Neutrophil (primary cell): ENCODE measurements around the gene DNAJC17.
A peak's percentile ranks its signal among the peaks of the same experiment; 100 is the strongest.

Experiments used
- H3K27ac ChIP-seq: fragments of 200-600 bp; sonication (generic); 2 replicates; pipeline ENCODE4 v1.5.1; 2016; ENCODE audit warnings: mild to moderate bottlenecking, moderate library complexity
- H3K27me3 ChIP-seq: fragments of 200-600 bp; sonication (generic); 2 replicates; pipeline ENCODE4 v1.6.0; 2016; ENCODE audit warnings: mild to moderate bottlenecking
- H3K36me3 ChIP-seq: fragments of 200-600 bp; sonication (generic); 2 replicates; pipeline ENCODE4 v1.5.1; 2017
- H3K4me1 ChIP-seq, 2 experiments: fragments of 200-600 bp in 1 of 2; sonication (generic) in 1 of 2; 1 replicate in 1 of 2; 2 replicates in 1 of 2; pipeline versions ENCODE4 v1.5.1 to v1.6.1; 2013 to 2016; ENCODE audit warnings: low read depth in 1 of 2, low read length in 1 of 2, mild to moderate bottlenecking in 1 of 2, moderate library complexity in 1 of 2; ENCODE audit not compliant: control insufficient read depth in 1 of 2, insufficient read depth in 1 of 2
- H3K4me3 ChIP-seq, 2 experiments: fragments of 200-600 bp in 1 of 2; sonication (generic) in 1 of 2; 1 replicate in 1 of 2; 2 replicates in 1 of 2; pipeline ENCODE4 v1.5.1; 2013 to 2016; ENCODE audit warnings: low read depth in 1 of 2, low read length in 1 of 2, mild to moderate bottlenecking in 1 of 2, moderate library complexity in 1 of 2
- H3K9me3 ChIP-seq: fragments of 200-600 bp; sonication (generic); 2 replicates; pipeline ENCODE4 v1.5.1; 2016
- TF ChIP-seq, protein P1 (sequence below): fragments of 200-600 bp; sonication (generic); IDR thresholded peaks from 2 replicates; pipeline ENCODE4 v1.5.1; 2016; ENCODE audit warnings: antibody characterized with exemption

The DNAJC17 gene

DNA sequence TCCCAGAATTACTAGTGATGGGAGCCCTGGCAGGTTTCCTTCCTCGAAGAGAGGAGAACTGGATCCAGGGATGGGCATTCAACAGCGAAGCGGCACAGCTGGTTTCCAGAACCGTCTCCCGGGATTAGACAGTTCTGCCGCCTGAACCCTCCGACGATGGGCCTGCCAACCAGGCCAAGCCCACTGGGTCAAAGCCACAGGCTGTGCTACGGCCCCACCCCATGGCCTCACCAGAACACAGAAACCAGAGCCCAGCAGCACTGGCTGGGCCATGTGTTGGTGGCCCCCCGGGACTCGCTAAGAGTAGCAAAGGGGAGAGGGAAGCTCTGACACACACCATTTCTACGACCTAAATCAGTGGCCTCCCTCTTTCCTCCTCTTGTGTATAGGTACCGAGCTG lies 35.3 kb downstream of the DNAJC17 start:
- Histone ChIP-seq H3K27ac (no peak overlapping the region), H3K4me1 (peaks cover 17 to 18% of the 10 kb centered on the region in 2 experiments), H3K27me3 (no peaks in the 10 kb centered on the region), H3K9me3 (no peaks in the 10 kb centered on the region), H3K36me3 (peaks cover 78% of the 10 kb centered on the region), H3K4me3 (no peak overlapping the region)
- TF ChIP-seq, protein P1, sequence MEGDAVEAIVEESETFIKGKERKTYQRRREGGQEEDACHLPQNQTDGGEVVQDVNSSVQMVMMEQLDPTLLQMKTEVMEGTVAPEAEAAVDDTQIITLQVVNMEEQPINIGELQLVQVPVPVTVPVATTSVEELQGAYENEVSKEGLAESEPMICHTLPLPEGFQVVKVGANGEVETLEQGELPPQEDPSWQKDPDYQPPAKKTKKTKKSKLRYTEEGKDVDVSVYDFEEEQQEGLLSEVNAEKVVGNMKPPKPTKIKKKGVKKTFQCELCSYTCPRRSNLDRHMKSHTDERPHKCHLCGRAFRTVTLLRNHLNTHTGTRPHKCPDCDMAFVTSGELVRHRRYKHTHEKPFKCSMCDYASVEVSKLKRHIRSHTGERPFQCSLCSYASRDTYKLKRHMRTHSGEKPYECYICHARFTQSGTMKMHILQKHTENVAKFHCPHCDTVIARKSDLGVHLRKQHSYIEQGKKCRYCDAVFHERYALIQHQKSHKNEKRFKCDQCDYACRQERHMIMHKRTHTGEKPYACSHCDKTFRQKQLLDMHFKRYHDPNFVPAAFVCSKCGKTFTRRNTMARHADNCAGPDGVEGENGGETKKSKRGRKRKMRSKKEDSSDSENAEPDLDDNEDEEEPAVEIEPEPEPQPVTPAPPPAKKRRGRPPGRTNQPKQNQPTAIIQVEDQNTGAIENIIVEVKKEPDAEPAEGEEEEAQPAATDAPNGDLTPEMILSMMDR = no peak

DNA sequence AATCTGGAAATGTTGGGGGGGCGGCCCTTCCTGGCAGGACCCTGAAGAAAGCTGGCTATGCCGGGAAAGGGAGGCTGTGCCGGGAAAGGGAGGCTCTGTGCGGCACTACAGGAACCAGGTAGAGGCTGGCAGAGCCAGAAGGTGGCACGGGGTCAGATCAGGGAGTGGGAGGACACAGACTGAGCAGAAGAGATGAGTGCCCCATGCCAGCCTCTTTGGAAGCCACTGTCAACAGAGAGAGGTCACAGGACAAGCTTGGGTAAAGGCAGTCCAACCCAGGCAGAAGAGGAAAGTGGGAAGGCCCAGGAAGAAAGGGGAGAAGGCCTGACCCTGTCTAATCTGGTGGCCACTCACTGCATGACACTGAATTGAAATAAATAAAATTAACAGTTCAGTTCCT lies 36.0 kb downstream of the DNAJC17 start:
- H3K9me3 ChIP-seq = no peaks in the 10 kb centered on the region
- no peak overlapping the region for H3K4me3 ChIP-seq
- no peaks in the 10 kb centered on the region for H3K27me3 ChIP-seq
- TF ChIP-seq, protein P1 = no peak
- H3K4me1 ChIP-seq = peaks cover 17 to 18% of the 10 kb centered on the region in 2 experiments
- no peak overlapping the region for H3K27ac ChIP-seq
- H3K36me3 ChIP-seq = peaks cover 73% of the 10 kb centered on the region

DNA sequence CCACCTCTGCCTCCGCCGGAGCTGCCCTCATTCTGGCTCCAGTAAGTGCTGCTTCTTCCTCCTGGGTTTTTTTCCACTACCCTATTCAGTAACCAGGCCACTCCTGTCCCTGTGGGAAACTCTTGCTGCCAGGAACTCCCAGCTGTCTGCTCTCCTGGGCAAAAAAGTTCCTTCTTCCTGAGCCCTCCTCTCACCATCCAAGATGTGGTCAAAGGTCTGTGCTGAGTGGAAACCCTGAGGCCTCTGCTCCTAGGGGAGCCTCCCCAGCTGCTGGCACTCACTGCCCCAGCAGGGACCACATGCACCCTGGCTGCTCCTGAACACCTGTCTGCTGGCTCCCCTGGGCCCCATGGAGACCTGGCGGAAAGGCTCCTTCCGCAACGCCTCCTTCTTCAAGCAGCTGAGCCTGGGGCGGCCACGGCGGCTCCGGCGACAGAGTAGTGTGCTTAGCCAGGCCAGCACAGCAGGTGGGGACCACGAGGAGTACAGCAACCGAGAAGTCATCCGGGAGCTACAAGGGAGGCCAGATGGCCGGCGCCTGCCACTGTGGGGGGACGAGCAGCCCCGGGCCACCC lies 37.0 kb downstream of the DNAJC17 start:
- Histone ChIP-seq H3K4me1 (peaks cover 18 to 22% of the 10 kb centered on the region in 2 experiments), H3K4me3 (no peak overlapping the region), H3K27me3 (no peaks in the 10 kb centered on the region), H3K9me3 (no peaks in the 10 kb centered on the region), H3K27ac (no peak overlapping the region), H3K36me3 (peaks cover 63% of the 10 kb centered on the region)
- TF ChIP-seq, protein P1 = no peak

DNA sequence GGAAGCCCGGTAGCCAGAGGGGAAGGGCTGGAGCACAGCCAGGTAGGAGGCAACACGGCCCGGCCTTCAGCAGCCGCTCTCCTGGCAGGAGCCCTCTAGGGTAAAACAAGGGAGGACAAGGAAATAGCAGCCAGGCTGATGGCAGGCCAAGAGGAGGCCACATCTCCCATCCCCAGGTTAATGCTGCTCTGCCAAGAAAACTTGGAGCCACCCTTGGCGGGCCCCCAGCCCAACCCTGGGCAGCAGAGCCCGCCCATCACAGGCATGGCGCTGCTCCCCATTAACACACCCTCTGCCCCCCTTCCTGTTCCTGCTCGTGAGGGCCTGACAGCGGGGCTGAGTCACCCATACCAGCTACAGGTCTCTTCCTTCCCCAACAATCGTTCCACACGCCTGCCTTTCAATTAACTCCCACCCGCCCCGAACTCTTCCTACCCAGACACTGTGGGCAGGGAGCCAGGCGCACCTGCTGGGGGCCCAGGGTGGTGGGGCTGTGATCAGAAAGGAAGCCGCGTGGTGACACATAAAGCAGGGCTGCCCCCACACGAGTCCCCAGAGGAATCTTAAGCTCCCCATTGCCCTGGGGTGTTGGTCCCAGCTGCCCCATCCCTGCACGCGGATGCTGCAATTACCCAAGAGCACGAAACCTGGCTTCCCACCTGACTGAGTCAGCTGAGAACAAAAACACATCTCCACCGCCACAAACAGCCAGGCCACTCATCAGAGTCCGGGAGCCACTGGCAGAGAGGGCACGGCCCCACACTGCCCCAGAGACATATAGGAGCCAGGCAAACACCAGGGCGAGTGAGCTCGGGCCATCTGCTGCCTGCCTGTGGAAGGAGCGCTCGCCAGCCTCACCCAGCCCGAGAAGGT lies 37.8 kb downstream of the DNAJC17 start, which contains the start of gene C15orf62:
Gene C15orf62, plus strand, starts transcription at position 707 of the 873 bp plus-strand sequence. CDS start 516 bp downstream, outside the sequence.
- H3K36me3 ChIP-seq = peaks cover 56% of the 10 kb centered on the region
- no peak within 1 kb of the TSS for H3K4me3 ChIP-seq
- H3K27me3 ChIP-seq = no peaks in the 10 kb centered on the region
- H3K27ac ChIP-seq = peak within 1 kb of the TSS; percentile 10
- TF ChIP-seq, protein P1 = no peak
- no peaks in the 10 kb centered on the region for H3K9me3 ChIP-seq
- peaks cover 25 to 29% of the 10 kb centered on the region in 2 experiments for H3K4me1 ChIP-seq

DNA sequence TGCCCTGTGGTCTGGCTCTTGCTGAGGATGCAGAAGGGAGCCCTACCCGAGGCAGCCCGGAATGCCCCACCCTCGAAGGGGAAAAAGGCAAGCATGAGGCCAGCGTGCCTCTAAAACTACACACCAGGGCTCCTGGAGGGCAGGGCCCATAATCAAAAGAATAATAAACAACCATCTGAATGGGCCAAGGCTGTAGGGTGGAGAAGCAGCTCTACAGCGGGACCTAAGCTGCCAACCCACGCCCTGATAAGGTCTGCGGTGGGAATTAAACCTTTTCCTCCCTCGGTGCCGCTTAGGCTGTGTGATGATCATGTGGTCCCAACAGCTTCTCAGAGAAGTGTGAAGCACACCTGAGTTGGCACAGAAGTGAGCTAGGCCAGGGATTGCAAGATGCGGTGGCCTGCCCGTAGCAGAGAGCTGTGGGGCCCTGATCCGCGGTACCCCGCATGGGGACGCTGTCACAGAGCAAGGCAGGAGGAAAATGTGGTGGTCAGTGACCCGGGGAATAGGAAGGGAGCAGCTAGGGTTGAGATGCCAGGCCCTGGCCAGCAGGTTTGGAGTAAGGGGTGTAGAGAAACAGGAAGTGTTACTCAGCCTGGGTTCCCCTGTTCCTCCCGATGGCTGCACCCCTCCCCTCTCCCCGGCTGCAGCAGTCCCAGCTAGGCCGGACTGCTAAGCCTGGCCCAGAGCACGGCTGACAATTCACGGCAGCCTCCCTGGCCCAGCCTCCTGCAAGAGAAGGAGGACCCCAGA lies 38.6 kb downstream of the DNAJC17 start:
- peak overlapping the region; percentile 10 for H3K27ac ChIP-seq

More for the DNA sequence above, 38.6 kb downstream of the DNAJC17 start:
- H3K4me3 ChIP-seq = no peak overlapping the region
- H3K27me3 ChIP-seq = no peaks in the 10 kb centered on the region
- peaks cover 34 to 37% of the 10 kb centered on the region in 2 experiments for H3K4me1 ChIP-seq
- no peaks in the 10 kb centered on the region for H3K9me3 ChIP-seq
- peaks cover 48% of the 10 kb centered on the region for H3K36me3 ChIP-seq
- TF ChIP-seq, protein P1 = no peak
